Effector memory CD4-positive, alpha-beta T cell (primary cell): ENCODE results near the gene RNU6-9.

Source experiments
- DNase-seq, 3 donors: peaks; one replicate each; pipeline ENCODE4 v3.0.0-alpha.2; 2020
- H3K27ac ChIP-seq: 2 replicates; pipeline ENCODE4 v1.7.0; 2013; ENCODE audit warnings: mild to moderate bottlenecking, low read length, moderate library complexity; ENCODE audit not compliant: insufficient read depth, poor library complexity, severe bottlenecking
- H3K27me3 ChIP-seq: replicated peaks from 2 replicates; pipeline ENCODE4 v1.7.0; 2013; ENCODE audit warnings: mild to moderate bottlenecking, low read length; ENCODE audit not compliant: insufficient read depth, control insufficient read depth, poor library complexity, severe bottlenecking
- H3K36me3 ChIP-seq: 2 replicates; pipeline ENCODE4 v1.7.0; 2013; ENCODE audit warnings: mild to moderate bottlenecking, low read length, moderate library complexity; ENCODE audit not compliant: control insufficient read depth, insufficient read depth
- H3K4me1 ChIP-seq: 2 replicates; pipeline ENCODE4 v1.7.0; 2013; ENCODE audit warnings: low read length, mild to moderate bottlenecking; ENCODE audit not compliant: control insufficient read depth, insufficient read depth, poor library complexity, severe bottlenecking
- H3K4me3 ChIP-seq: 2 replicates; pipeline ENCODE4 v1.7.0; 2013; ENCODE audit warnings: low read length, low read depth, mild to moderate bottlenecking; ENCODE audit not compliant: insufficient read depth, poor library complexity, severe bottlenecking
- H3K9me3 ChIP-seq: 2 replicates; pipeline ENCODE4 v1.7.0; 2013; ENCODE audit warnings: mild to moderate bottlenecking, low read length, moderate library complexity; ENCODE audit not compliant: control insufficient read depth

The RNU6-9 gene

GRCh38 chr19:927780-928401, 34.6 kb downstream of the RNU6-9 start:
- H3K27ac ChIP-seq: no peak overlapping the region
- H3K9me3 ChIP-seq: no peaks in the 10 kb centered on the region
- H3K27me3 ChIP-seq: no peaks in the 10 kb centered on the region
- H3K36me3 ChIP-seq: no peaks in the 10 kb centered on the region
- no peak overlapping the region for H3K4me3 ChIP-seq
- peaks cover 24% of the 10 kb centered on the region for H3K4me1 ChIP-seq
- DNase-seq: no peak

GRCh38 chr19:928471-929202, 35.4 kb downstream of the RNU6-9 start:
- Histone ChIP-seq H3K27ac (no peak overlapping the region), H3K9me3 (no peaks in the 10 kb centered on the region), H3K27me3 (no peaks in the 10 kb centered on the region), H3K4me3 (no peak overlapping the region), H3K36me3 (no peaks in the 10 kb centered on the region), H3K4me1 (peaks cover 31% of the 10 kb centered on the region)
- no peak for DNase-seq

GRCh38 chr19:929203-929890, 36.1 kb downstream of the RNU6-9 start:
- peaks cover 31% of the 10 kb centered on the region for H3K4me1 ChIP-seq
- no peaks in the 10 kb centered on the region for H3K36me3 ChIP-seq
- H3K4me3 ChIP-seq: no peak overlapping the region
- H3K27me3 ChIP-seq: no peaks in the 10 kb centered on the region
- DNase-seq: no peak
- H3K9me3 ChIP-seq: no peaks in the 10 kb centered on the region
- H3K27ac ChIP-seq: no peak overlapping the region

- no peaks in the 10 kb centered on the region for H3K27me3 ChIP-seq
- H3K4me3 ChIP-seq: no peak overlapping the region
- peaks cover 27% of the 10 kb centered on the region for H3K4me1 ChIP-seq
- no peaks in the 10 kb centered on the region for H3K9me3 ChIP-seq
- no peaks in the 10 kb centered on the region for H3K36me3 ChIP-seq
- H3K27ac ChIP-seq: no peak overlapping the region
- DNase-seq: no peak
Measured at GRCh38 chr19:929891-930258, 36.6 kb downstream of the RNU6-9 start.

GRCh38 chr19:931860-932647, 38.8 kb downstream of the RNU6-9 start:
- Histone ChIP-seq H3K9me3 (no peaks in the 10 kb centered on the region), H3K36me3 (no peaks in the 10 kb centered on the region), H3K4me3 (peak overlapping the region; percentile 24), H3K27me3 (no peaks in the 10 kb centered on the region), H3K4me1 (peaks cover 19% of the 10 kb centered on the region), H3K27ac (no peak overlapping the region)
- no peak for DNase-seq

GRCh38 chr19:932648-933552, 39.6 kb downstream of the RNU6-9 start:
- DNase-seq: no peak
- Histone ChIP-seq H3K27ac (no peak overlapping the region), H3K4me3 (peak overlapping the region; percentile 24), H3K36me3 (no peaks in the 10 kb centered on the region), H3K27me3 (no peaks in the 10 kb centered on the region), H3K4me1 (peaks cover 15% of the 10 kb centered on the region), H3K9me3 (no peaks in the 10 kb centered on the region)

GRCh38 chr19:933553-933882, 40.2 kb downstream of the RNU6-9 start:
- DNase-seq: no peak
- Histone ChIP-seq H3K4me3 (peak overlapping the region; percentile 24), H3K27me3 (no peaks in the 10 kb centered on the region), H3K36me3 (no peaks in the 10 kb centered on the region), H3K9me3 (no peaks in the 10 kb centered on the region), H3K4me1 (peaks cover 15% of the 10 kb centered on the region), H3K27ac (no peak overlapping the region)

GRCh38 chr19:934197-934840, 41.0 kb downstream of the RNU6-9 start:
- H3K27ac ChIP-seq: no peak overlapping the region
- H3K9me3 ChIP-seq: no peaks in the 10 kb centered on the region
- H3K27me3 ChIP-seq: no peaks in the 10 kb centered on the region
- H3K4me3 ChIP-seq: no peak overlapping the region
- no peak for DNase-seq
- H3K4me1 ChIP-seq: peaks cover 15% of the 10 kb centered on the region
- no peaks in the 10 kb centered on the region for H3K36me3 ChIP-seq

GRCh38 chr19:934865-935479, 41.7 kb downstream of the RNU6-9 start:
- no peak overlapping the region for H3K27ac ChIP-seq
- H3K9me3 ChIP-seq: no peaks in the 10 kb centered on the region
- DNase-seq: no peak
- H3K4me1 ChIP-seq: peaks cover 15% of the 10 kb centered on the region
- no peaks in the 10 kb centered on the region for H3K27me3 ChIP-seq
- H3K36me3 ChIP-seq: no peaks in the 10 kb centered on the region
- no peak overlapping the region for H3K4me3 ChIP-seq
